ENCODE measurements around the gene RPS8. TPM values are rescaled to one million over a fixed set of nuclear protein-coding genes. Genes with fewer than 3 reads are reported as not detected.
A peak's percentile ranks its signal among the peaks of the same experiment; 100 is the strongest.
"Not testable (repeated sequence)": the region's sequence is repeated elsewhere in the genome, so short reads cannot be mapped to it uniquely, and the experiment has no call there.

RPS8 gene
- total RNA-seq, 1 donor from 2014 or later = 1,632 TPM

DNA sequence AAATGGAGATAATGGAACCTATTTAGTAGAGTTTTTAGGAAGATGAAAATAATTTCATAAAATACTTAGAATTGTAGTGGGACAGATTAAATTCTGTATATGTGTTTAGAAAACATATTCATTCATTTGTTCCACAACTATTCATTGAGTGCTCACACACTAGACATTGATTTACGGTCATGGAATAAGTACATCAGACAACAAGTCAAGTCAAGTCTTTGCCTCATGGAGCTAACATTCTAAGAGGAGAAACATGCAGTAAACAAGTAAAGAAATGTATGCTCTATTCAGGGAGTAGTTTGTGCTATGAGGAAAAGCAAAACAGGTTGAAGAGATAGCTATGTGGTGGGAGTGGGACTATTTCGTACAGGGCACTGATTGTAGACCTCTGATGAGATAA is 42.0 kb downstream of the RPS8 start:
- no peak for FAIRE-seq
- no peak for DNase-seq (ENCODE audit: low spot score in 2 of 2)

DNA sequence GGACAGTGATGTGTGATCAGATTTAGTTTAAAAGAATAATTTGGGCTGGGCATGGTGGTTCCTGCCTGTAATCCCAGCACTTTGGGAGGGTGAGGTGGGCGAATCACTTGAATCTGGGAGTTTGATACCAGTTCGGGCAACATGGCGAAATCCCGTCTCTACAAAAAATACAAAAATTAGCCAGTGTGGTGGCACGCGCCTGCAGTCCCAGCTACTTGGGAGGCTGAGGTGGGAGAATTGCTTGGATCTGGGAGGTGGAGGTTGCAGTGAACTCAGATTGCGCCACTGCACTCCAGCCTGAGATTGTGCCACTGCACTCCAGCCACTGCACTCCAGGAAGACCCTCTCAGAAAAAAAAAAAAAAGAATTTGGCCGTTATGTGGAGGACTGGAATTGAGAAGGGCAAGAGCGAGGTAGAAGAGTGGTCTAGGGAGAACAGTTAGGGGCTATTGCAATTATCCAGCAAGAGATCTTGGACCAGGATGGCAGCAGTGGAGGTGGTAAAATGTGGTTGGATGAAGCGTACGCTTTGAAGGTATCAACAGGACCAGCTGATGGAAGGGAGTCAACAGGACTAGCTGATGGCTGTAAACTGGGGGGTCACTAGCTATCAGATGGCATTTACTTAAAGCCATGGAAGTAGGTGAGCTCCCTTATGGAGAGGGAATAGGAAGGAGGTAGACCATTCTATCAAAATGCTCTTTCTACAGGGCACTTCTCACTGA is 42.6 kb downstream of the RPS8 start:
- no peak for DNase-seq (ENCODE audit: low spot score in 2 of 2)
- no peak for FAIRE-seq

DNA sequence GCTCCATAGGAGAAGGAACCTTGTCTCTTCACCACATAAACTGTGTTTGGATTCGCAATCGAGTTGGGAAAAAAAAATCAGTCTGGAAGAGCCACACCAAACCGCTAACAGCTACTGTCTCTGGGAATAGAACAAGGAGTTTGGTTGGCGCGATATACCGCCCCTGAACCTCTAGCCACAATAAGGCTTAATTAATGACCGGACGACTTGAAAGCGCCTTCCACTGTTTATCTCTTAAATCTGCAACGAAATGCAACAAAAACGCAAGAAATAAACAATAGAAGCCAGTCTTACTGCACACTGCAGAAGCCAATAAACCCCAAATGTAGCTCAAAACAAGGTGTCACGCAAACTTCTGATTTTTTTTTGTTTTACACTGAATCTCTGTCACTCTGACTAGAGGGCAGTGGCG is 43.9 kb downstream of the RPS8 start:
- DNase-seq (ENCODE audit: low spot score in 2 of 2) (no peak), FAIRE-seq (no peak)

DNA sequence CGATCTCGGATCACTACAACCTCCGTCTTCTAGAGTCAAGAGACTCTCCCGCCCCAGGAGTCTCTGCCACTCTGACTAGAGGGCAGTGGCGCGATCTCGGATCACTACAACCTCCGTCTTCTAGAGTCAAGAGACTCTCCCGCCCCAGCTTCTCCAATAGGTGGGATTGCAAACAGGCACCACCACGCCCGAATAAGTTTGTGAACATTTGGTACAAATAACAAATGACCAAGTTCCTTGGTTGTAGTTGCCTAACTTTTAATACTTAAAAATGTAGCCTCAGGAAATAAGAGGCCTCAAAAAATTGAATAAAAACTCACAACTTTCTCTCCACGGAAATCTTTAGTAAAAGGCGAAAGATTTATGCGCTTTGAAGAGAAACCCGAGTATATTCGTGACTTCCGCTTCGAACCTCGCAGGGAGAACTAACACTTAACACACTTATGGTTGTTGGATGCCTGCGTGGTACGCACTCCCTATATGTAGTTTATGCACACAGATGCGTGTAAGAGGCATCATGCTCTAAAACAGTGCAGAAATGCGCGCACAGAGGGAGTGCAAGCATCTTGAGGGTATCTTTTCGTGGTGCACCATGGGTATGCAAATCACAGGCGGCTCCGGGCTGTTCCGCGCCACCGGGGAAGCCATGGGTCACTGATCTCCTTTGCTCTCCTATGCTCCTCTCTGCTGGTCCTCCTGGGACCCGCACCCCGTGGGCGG is 44.4 kb downstream of the RPS8 start:
- no peak for FAIRE-seq
- peak; percentile 74 to 82 for DNase-seq (ENCODE audit: low spot score in 2 of 2)

DNA sequence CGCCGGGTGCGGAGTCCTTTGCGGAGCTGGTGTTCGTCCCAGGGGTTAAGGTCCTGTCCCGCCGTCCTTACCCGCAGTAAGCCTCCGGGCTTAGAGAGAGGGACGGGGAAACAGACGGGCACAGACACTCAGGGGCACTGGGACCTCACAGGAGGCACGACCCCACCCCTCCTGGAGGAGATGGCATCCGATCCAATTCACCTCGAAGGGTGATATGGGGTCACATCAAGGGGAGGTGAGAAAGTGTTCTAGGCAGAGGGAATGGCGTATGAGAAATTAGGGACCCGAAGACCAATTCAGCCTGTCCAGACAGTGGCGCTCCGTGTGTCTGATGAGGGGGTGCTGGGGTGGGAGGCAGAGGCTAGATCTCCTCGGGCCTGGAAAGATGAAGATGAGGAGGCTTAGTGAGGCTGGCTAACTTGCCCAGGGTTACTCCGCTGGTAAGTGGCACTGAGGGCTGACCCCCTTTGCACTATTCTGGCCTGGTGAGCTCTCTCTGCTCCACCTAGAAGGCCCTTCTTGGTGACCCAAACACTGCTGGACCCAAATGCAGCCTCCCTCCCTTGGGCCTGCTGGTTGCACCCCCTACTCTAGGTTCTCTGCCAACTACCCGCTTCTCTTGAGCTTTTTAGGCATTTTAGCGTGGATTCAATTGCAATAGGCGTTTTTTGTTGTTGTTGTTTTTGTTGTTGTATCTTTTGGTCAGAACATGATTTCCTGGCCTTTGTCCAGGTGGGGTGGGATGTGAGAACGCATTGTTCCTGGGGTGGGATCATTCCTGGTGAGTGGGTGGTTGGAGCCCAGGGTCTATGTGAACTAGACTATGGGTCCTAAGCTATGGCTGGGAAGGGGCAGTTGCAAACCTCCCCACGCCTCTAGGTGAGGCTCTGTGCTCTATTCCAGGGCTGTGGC is 45.2 kb downstream of the RPS8 start:
- no peak for DNase-seq (ENCODE audit: low spot score in 2 of 2)
- FAIRE-seq = no peak

DNA sequence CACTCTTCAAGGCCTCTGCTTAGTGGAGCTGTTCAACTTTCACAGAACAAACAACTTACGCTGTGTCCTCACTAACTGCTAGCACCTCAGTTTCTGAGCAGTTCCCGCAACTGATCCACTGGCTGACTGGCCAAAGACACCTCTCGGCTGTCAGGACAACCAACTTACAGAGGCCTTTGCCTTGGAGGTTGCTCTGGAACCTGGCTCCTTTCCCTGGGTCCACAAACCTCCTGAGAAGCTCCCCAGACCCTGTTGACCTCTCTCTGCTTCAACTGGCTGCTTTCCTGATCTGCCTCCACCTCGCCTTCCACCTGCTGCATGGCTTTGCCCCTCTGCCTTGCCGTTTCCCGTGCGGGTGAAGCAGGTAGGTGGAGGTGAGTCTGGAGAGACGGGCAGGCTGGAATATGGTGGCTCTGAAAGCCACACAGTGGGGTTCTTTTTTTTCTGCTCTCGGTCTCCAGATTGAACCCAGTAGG is 45.9 kb downstream of the RPS8 start:
- DNase-seq (ENCODE audit: low spot score in 2 of 2) = no peak
- FAIRE-seq = no peak

DNA sequence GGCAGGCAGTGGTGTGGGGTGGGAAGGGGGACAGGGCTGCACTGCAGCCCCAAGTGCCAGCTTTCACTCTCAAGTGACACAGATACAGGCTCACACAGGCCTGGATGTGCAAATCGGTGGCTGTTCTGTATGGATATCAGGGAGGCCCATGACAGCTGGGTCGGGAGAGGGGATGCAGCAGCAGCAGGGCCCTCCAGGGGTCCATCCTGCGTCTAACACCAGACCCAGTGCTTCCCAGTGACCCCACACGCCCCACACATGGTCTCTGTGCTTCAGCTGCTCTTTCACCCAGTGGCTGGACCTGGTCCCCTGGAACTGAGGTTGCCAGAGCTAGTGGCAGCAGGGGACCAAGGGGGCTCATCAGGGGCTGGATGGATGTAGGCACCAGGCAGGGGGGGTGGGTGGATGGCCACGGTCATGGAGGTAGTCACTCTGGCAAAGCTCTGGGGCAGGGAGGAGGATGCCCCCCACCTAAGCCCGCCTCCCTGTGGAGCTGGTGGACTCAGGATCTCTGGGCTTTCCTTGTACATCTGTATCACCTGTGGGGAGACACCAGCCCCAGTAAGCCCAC is 46.9 kb downstream of the RPS8 start:
- DNase-seq (ENCODE audit: low spot score in 2 of 2) (no peak), FAIRE-seq (no peak)

DNA sequence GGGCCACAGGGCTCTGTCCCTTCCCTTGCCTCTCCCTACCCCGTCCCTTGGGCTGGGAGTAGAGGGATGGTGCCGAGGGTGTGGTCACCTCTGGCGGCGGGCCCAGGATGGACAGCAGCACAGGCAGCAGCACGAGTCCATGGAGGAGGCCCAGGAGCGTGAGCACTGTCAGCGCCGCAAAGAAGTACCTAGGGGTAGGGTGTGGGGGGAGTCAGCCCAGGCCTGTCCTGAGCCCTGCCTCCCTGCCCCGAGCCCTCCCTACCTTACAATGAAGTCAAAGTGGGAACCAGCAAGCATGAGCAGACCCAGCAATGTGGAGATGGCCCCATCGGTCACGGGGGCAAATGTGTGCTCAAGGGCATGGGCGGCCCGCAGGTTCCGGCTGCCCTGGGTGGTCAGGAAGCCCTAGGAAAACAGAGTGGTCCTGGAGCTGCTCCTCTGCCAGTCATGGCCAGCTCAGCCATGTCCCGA is 47.7 kb downstream of the RPS8 start:
- FAIRE-seq (no peak), DNase-seq (ENCODE audit: low spot score in 2 of 2) (no peak)

DNA sequence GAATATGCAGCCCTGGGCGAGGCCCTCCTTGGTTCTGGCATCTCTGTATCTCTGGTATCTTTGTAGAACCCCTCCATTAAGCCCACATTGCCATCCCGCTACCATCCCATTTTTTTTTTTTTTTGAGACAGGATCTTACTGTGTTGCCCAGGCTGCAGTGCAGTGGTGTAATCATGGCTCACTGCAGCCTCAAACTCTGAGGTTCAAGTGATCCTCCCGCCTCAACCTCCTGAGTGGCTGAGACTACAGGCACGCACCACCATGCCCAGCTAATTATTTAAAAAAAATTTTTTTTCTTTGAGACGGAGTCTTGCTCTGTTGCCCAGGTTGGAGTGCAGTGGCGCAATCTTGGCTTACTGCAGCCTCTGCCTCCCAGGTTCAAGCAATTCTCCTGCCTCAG is 49.1 kb downstream of the RPS8 start:
- DNase-seq (ENCODE audit: low spot score in 2 of 2); FAIRE-seq: not testable (repeated sequence)

DNA sequence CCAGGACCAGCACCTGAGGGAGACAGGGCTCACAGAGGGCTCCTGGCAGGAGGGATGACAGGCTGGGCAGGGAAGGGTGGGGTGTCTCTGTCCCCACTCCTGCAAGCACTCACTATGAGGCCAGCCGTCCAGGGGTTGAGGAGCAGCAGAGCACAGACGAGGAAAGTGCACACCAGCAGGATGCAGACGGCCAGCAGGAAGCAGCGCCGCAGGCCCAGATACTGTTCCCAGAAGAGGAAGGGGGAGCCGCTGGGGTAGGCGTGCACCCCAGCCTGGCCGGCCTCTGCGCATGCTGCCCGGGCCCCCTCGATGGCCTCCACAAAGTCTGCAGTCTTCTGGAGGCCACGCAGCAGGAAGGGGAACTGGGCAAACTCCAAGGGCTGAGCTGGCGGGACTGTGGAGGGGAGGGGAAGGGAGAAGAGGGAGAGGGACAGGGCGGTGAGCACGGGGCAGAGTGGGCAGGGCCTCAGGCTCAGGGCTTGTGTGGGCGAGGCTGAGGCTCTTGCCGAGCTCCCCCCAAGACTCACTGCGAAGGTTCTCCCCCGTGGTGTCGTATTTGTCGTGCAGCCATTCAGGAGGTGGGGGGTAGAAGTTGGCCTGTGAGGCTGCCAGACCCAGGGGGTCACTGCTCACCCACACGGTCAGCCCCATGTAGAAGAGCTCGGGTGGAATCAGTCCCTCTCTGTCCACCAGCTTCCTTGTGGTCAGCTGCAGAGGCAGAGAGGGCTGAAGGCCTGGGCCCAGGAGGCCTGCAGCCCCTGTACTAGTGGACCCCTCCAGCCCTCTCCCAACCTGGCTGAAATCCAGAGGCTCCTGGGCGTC is 51.2 kb downstream of the RPS8 start:
- FAIRE-seq = no peak
- no peak for DNase-seq (ENCODE audit: low spot score in 2 of 2)

DNA sequence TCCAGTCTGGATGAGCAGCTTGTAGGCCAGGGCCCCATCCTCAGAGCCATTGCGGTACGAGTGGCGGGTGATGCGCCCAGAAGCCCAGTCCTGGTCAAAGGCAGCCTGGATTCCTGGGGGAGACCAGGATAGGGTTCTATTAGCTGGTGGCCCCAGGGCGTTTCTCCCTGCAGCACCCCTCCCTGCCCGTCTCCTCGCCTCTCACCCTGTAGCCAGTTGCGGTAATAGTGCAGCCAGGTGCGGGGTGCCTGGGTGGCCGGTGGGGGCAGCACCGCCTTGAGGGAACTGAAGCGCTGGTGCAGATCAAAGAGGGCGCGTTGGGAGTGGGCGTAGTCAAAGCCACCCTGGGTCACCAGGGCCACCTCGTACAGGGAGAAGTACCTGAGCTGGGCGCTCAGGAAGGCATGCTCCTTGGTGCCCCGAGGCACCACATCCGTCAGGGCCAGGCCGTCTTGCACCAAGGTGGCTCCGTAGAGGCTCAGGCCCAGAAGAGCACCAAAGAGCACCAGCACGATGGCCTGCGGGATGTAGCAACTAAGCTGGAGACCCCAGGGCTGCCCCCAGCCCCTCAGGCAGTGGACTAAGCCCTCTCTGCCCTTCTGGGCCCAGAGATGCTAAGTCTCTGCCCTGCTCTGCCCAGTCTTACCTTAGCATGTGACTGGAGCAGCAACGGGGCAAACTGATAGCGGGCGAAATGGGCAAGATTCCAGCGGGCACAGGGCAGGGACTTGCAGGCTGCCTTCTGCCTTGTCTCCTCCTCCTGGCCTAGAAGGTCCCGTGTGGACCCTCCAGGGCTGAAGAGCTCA is 52.1 kb downstream of the RPS8 start:
- no peak for FAIRE-seq
- no peak for DNase-seq (ENCODE audit: low spot score in 2 of 2)

DNA sequence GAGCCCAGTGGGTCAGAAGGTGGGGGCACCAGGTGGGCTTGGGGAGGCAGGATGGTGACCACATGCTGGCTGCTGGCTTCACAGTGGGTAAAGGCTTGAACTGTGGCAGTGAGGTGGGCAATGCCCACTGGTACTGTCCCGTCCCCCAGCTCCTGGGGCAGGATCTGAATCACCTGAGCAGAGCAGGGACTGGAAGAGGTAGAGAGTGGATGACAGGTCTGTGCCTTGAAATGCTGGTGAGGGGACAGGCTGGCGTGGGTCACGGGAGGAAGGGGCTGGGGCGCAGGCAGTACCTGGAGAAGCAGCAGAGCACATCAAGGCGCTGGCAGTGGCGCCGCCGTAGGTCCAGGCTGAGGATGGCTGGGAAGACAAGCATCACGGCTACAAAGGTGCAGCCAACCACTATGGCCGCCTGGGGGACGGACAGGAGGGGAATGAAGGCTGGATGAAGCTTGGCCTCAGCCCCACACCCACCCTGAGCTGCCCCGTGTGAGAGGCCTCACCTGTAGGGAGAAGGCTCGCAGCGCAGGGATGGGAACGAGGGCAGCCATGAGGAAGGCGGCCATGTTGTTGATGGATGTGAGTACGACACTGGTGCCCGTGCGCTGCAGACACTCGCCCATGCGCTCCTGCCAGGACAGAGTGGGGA is 52.8 kb downstream of the RPS8 start:
- FAIRE-seq (no peak), DNase-seq (ENCODE audit: low spot score in 2 of 2) (peak in 1 of 2 donors; percentile 7)

Small RNA genes within 50 kb of the gene (small RNA-seq; reads per million reads assigned to genes)
- gene RNU5D-1 (18.0 reads per million, percentile 97 among the genes with 10 or more reads in this experiment), gene SNORD38A (83.0 reads per million, percentile 98 among the genes with 10 or more reads in this experiment), gene SNORD38B (not detected), gene SNORD46 (2,599 reads per million, percentile 100 among the genes with 10 or more reads in this experiment), gene SNORD55 (not detected)

Other genes with a start within 250 kb of the RPS8 start
- 4.9 TPM for gene TMEM53, start 101.1 kb upstream of the RPS8 start, total RNA-seq
- gene ARMH1, start 100.8 kb upstream of the RPS8 start, total RNA-seq = 4.5 TPM
- not detected for gene RNU5D-1, start 44.4 kb upstream of the RPS8 start, total RNA-seq
- gene KIF2C, start 35.7 kb upstream of the RPS8 start, total RNA-seq = 2.9 TPM
- 0.41 TPM for gene BEST4, start 12.6 kb downstream of the RPS8 start, total RNA-seq
- gene PLK3, start 24.8 kb downstream of the RPS8 start, total RNA-seq = 10.2 TPM
- not detected for gene DYNLT4, start 31.8 kb downstream of the RPS8 start, total RNA-seq
- under 0.01 TPM for gene BTBD19, start 33.0 kb downstream of the RPS8 start, total RNA-seq
- gene PTCH2, start 67.7 kb downstream of the RPS8 start, total RNA-seq = 0.82 TPM
- 27.7 TPM for gene EIF2B3, start 211.1 kb downstream of the RPS8 start, total RNA-seq
- gene HECTD3, start 235.8 kb downstream of the RPS8 start, total RNA-seq = 14.3 TPM
- gene UROD, start 236.7 kb downstream of the RPS8 start, total RNA-seq = 66.0 TPM